GM13977 (cell line): Measurements from ENCODE around the gene ANKRD65.
"Not testable (repeated sequence)": the region's sequence is repeated elsewhere in the genome, so short reads cannot be mapped to it uniquely, and the experiment has no call there.

Source experiments
- DNase-seq: peaks from one replicate; pipeline ENCODE4 v3.0.0; 2012; ENCODE audit warnings: low spot score
- CTCF ChIP-seq: IDR thresholded peaks from 2 replicates; pipeline ENCODE4 v1.5.1; 2012; ENCODE audit warnings: mild to moderate bottlenecking, control low read depth; ENCODE audit not compliant: insufficient read depth; ENCODE audit errors: extremely low read depth, missing control alignments
- in situ Hi-C: fragments of 300-500 bp; cut with MboI; formaldehyde crosslinking; loops from one replicate; pipeline ENCODE4 v1.12.0; 2022; ENCODE audit warnings: low sequenced_read_pairs, low pct_unique_long_range_greater_than_20kb, mixed read lengths, inconsistent platforms; ENCODE audit not compliant: unreplicated experiment

ANKRD65 gene

GRCh38 chr1:1403653-1404052, 17.4 kb downstream of the ANKRD65 start:
- in situ Hi-C loops = no loop called here
- no peak for DNase-seq
- no peak for TF ChIP-seq CTCF

- in situ Hi-C loops, DNase-seq: not testable (repeated sequence)
Measured at GRCh38 chr1:1402901-1403392, 18.1 kb downstream of the ANKRD65 start.

DNA sequence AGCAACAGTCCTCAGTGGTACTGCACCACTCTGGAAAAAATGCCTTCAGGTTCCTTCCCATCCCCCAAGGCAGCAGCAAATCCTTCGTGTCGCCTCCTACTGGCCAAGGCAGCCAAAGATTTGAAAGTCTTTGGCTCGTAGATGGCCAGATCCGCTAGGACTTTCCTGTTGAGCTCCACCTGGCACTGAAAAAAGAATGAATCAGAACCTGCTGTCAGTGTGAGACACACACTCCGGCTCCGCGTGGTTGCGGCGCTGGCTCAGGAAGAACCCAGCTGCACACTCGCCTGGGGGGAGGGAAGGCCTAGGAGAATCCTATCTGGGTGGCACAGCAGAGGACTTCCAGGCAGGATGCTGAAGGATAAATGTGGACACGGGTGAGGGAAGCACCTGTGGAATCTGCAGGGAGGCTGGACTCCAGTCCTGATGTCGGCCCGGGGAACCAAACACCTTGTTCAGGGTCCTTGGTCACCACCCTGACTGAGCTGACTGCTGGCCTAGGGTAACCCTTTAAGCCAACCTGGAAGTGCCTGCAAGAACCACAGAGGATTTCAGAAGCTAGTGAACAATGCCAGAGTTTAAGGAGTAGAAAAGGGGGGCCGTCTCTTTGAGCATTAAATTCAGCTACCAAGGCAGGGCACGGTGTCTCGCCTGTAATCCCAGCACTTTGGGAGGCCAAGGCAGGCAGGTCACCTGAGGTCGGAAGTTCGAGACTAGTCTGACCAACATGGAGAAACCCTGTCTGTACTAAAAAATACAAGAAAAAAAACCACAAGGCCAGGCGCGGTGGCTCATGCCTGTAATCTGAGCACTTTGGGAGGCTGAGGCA, 18.8 kb downstream of the ANKRD65 start:
- in situ Hi-C loops = no loop called here
- TF ChIP-seq CTCF = peak; percentile 68
- no peak for DNase-seq

DNA sequence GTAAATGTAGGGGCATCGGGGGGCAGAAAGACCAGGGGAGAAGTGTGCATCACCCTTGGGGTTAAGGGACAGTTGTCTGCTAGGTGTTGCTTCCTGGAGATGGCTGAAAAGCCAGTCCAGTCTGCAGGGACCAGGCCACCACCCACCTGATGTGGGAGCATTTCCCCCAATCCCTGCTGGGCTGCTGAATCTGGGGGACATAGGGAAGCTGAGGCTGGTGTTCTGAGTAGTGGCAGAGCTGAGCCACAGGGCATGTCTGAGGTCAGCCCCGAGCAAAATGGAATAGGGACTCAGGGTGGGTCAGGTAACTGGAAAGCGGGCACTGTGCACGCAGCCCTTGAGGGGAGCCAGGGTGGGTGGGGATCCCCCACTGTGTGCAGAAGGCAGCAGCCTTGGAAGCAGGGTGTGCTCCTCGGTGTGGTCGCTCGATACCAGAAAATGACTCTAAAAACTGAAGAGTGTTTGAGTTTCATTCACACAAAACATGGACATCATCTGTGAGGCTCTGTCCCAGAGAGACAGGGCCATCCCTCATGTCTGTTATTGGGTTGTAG, 19.5 kb downstream of the ANKRD65 start:
- TF ChIP-seq CTCF = no peak
- in situ Hi-C loops = no loop called here
- DNase-seq = no peak

- DNase-seq = no peak
- no peak for TF ChIP-seq CTCF
- in situ Hi-C loops = no loop called here
Measured at GRCh38 chr1:1400576-1401456, 20.3 kb downstream of the ANKRD65 start.

DNA sequence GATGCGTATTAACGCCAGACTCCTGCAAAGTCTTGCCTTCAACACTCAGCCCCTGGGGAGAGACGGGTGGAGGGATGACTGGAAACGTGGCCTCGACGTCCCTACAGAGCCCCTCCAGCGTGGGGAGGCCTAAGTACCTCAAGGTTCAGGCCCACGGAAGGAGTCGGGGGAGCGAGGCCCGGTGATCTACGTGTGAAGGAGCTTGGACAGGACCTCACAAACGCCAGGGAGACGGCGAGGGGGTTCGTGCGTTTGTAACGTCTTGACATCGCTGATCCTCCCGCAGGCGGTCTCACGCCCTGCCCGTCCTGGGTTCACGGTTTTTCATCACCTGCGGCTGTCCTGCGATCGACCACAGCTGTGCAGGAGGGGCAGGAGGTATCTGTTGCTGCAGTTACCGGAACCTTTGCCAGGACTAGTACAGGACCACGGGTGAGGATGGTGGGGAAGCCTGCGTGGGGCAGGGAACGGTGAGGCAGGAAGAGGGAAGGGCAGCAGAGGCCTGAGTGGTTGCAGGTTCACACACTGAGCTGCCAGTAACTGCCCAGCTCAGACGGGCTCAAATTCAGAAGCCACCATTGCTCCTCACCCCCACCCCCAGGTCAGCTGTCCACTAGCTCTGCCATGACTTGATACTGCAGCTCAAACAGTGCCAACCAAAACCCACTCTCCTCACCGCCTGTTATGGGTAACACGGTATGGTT, 21.1 kb downstream of the ANKRD65 start:
- DNase-seq = no peak
- in situ Hi-C loops = no loop called here
- no peak for TF ChIP-seq CTCF
